Measurements from ENCODE around the gene TCFL5. TPM values are rescaled to one million over a fixed set of nuclear protein-coding genes. Genes with fewer than 3 reads are reported as not detected.

TCFL5 gene
- total RNA-seq, 2 donors from 2014 or later = 7.1 to 24.8 TPM

- WGBS = 93% methylated on average over 10 of the region's 22 CpGs
- Histone ChIP-seq H3K4me3 (no peak overlapping the region), H3K27ac (no peak overlapping the region), H3K9me3 (no peaks in the 10 kb centered on the region), H3K36me3 (no peaks in the 10 kb centered on the region), H3K27me3 (replicated peaks; ENCODE audit: insufficient read depth) (no peaks in the 10 kb centered on the region), H3K4me1 (replicated peaks) (no peaks in the 10 kb centered on the region)
- DNase-seq (ENCODE audit: low spot score) = no peak
- no peak for TF ChIP-seq POLR2AphosphoS5 (IDR thresholded peaks at IDR 0.05)
- TF ChIP-seq POLR2A (IDR thresholded peaks at IDR 0.05) = no peak
- no peak for TF ChIP-seq CTCF (IDR thresholded peaks at IDR 0.05)
- intact Hi-C loops (cut with DNase I) = no loop called here
These were observed 36.2 kb downstream of the TCFL5 start for GRCh38 chr20:62825333-62825985.

GRCh38 chr20:62824476-62825332 is 36.9 kb downstream of the TCFL5 start:
- 31% methylated on average over 21 of the region's 36 CpGs for WGBS
- Histone ChIP-seq H3K9me3 (no peaks in the 10 kb centered on the region), H3K36me3 (no peaks in the 10 kb centered on the region), H3K4me1 (replicated peaks) (no peaks in the 10 kb centered on the region), H3K4me3 (no peak overlapping the region), H3K27me3 (replicated peaks; ENCODE audit: insufficient read depth) (no peaks in the 10 kb centered on the region), H3K27ac (no peak overlapping the region)
- no peak for DNase-seq (ENCODE audit: low spot score)
- intact Hi-C loops (cut with DNase I) = no loop called here
- TF ChIP-seq POLR2A (IDR thresholded peaks at IDR 0.05) (no peak), CTCF (IDR thresholded peaks at IDR 0.05) (no peak), POLR2AphosphoS5 (IDR thresholded peaks at IDR 0.05) (no peak)

- Histone ChIP-seq H3K27me3 (replicated peaks; ENCODE audit: insufficient read depth) (no peaks in the 10 kb centered on the region), H3K4me1 (replicated peaks) (no peaks in the 10 kb centered on the region), H3K4me3 (no peak overlapping the region), H3K36me3 (no peaks in the 10 kb centered on the region), H3K9me3 (no peaks in the 10 kb centered on the region), H3K27ac (no peak overlapping the region)
- TF ChIP-seq POLR2A (IDR thresholded peaks at IDR 0.05) = no peak
- no peak for TF ChIP-seq POLR2AphosphoS5 (IDR thresholded peaks at IDR 0.05)
- TF ChIP-seq CTCF (IDR thresholded peaks at IDR 0.05) = no peak
- intact Hi-C loops (cut with DNase I) = no loop called here
- DNase-seq (ENCODE audit: low spot score) = no peak
- 91% methylated on average over 33 of the region's 38 CpGs for WGBS
These were observed 37.7 kb downstream of the TCFL5 start for GRCh38 chr20:62823688-62824475.

- Histone ChIP-seq H3K4me3 (no peak overlapping the region), H3K27me3 (replicated peaks; ENCODE audit: insufficient read depth) (no peaks in the 10 kb centered on the region), H3K36me3 (no peaks in the 10 kb centered on the region), H3K9me3 (no peaks in the 10 kb centered on the region), H3K4me1 (replicated peaks) (no peaks in the 10 kb centered on the region), H3K27ac (no peak overlapping the region)
- whole genome bisulfite sequencing = 80% methylated on average over 24 of the region's 24 CpGs
- TF ChIP-seq POLR2A (IDR thresholded peaks at IDR 0.05) (no peak), CTCF (IDR thresholded peaks at IDR 0.05) (peak in 1 of 4 experiments; percentile 39)
- intact Hi-C loops (cut with DNase I) = no loop called here
- DNase-seq (ENCODE audit: low spot score) = no peak
These were observed 38.6 kb downstream of the TCFL5 start for GRCh38 chr20:62822788-62823651.
